GM19467 (cell line): Measurements from ENCODE around the gene CAMTA1.
A peak's percentile ranks its signal among the peaks of the same experiment; 100 is the strongest.
"Not testable (repeated sequence)": the region's sequence is repeated elsewhere in the genome, so short reads cannot be mapped to it uniquely, and the experiment has no call there.

ENCODE experiments used
- ATAC-seq: cut with Tn5 transposase; IDR thresholded peaks from one replicate; pipeline ENCODE4 v1.9.1; 2021; ENCODE audit warnings: mild to moderate bottlenecking, moderate library complexity; ENCODE audit not compliant: unreplicated experiment

Gene CAMTA1

DNA sequence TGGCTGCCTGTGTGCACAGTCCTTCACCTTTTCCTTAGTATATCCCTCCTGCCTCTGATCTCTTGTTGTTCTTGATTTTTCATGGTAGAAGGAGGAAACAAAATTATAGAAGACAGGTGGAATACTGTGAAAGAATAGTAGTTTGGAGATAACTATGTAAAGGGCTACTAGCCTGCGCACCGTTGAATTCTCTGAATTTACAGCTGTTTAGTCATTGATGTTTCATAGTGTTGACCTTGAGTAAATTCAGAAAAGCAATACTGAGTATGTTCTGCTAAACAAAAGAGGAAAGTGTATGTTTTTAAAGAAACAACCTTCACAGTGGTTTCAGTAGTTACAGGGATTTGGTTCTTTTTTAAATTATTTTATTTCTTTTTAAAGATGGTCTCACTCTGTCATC is 18.1 kb downstream of the CAMTA1 start:
- ATAC-seq = no peak

GRCh38 chr1:6805004-6805416 is 19.8 kb downstream of the CAMTA1 start:
- ATAC-seq = no peak

DNA sequence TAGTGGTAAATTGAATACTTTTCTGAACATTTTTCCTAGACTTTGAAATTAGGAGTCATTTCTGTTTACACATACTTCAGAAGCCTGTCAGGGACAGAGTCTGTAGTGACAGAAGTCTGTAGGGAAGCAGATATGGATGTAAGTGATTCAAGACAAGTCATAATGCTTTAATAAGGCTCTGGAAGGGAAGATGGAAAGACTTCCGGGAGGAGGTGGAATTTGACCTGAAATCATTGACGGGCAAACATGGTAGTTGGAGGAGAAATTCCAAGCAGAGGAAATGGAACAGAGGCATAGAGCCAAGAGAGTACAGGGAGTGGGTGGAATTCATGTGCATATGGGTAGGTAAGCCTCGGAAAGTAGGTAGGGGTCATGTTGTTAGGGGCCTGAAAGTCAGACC is 22.5 kb downstream of the CAMTA1 start:
- ATAC-seq = no peak

DNA sequence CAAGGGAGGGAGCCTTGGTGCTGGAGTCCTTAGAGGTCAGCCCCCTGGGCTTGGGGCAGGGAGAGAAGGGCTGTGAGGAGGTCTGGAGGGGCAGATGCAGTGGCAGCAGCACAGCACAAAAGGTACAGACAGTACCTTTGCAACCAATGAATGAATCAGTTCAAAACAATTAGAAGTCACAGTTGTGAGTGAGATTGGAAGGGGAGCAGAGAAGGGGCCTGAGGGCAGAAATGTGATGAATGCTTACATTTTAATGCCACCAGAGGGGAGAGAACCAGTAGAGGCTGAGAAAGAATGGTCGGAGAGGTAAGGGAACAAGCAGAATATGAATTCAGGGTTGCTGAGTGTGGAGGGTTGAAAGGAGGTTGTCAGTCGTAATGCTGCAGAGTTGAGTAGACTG is 24.2 kb downstream of the CAMTA1 start:
- no peak for ATAC-seq

- not testable (repeated sequence) for ATAC-seq
Measured at GRCh38 chr1:6810146-6810734, 25.0 kb downstream of the CAMTA1 start.

DNA sequence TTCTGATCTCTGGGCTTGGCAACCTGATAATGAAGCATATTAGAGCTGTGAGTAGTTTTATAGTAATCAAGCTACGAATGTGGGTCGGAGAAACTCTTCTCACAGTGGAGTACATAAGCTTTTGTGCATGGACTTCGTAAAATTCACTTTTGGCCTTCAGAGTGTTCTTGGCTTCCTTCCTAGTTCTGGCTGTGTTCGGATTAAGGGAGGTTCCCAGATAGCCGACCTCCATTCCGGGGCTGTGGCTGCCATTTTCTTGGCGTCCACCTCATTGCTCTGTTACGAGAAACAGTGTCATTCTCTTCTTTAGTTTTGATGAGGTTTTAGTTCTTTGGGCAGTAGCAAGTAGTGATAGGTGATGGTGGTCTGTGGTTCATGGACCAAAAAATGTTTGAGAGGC is 26.3 kb downstream of the CAMTA1 start:
- ATAC-seq = no peak

DNA sequence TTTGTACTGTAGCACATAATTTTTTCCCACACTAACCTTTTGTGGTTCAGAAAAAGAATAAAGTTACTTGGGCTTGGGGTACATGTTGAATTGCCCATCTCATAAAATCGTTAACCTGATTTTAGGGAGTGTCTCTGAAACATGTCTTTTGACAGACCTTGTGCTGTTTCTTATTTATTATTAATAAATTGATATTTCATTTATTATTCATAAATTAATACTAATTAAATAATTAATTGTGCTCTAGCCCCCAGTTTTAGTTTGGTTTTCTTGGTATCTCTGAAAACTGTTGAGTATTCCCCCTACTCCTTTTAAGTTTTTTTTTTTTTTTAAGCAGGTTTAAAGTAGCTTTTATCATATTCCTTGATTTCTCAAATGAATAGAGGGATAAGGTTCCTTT is 27.9 kb downstream of the CAMTA1 start:
- ATAC-seq = no peak

DNA sequence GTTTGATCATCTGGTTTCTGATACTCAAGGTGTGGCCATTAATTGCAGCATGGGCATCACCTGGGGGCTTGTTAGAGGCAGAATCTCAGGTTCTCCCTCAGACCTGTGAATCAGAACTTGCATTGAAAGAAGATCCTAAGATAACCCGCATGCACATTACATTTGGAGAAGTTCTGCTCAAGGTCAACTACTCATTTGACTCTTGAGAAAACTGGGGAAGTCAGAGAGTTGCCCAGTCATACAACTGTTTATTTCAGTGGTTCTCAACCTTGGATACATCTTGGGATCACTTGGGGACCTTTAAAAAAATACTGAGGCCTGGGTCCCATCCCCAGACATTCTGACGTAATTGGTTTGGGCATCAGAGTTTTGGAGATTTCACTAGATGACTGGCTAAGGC is 30.5 kb downstream of the CAMTA1 start:
- ATAC-seq = no peak

DNA sequence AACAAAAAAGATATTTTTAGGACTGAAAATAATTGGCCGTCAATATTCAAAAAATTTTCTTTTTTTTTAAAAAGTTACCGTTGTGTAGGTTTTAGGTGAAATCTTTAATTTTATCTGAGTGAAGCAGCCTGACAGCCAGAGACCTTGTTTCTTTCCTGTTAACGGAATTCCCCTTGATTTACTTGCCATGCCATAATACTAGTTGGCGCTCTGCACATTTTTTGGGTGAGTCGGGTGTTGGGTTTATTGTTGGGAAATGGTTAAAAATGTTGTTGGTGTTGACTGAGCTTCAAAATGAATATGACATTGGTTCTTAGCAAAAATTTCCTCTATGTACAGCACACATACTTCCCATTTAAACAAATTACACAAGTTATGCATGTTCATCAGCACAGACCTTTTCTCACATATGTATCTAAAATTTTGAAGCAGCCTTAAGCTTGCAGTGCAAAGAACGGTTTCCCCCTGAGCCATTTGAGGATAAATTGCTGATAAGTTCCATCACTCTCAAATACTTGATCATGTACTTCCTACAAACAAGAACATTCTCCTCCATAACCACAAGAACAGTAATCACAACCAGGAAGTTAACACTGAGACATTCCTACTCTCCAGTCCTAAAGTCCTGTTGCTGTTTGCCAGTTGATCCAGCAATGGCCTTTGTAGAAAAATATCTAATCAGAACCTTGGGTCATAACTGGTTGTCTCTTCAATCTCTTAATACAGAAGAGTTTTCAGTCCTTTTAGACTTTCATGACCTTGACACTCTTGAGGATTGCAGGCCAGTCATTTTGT is 34.2 kb downstream of the CAMTA1 start:
- ATAC-seq = no peak

- ATAC-seq = no peak
Measured at GRCh38 chr1:6820899-6821298, 35.6 kb downstream of the CAMTA1 start.

- ATAC-seq = peak; percentile 53
Measured at GRCh38 chr1:6822530-6823359, 37.5 kb downstream of the CAMTA1 start.

- no peak for ATAC-seq
Measured at GRCh38 chr1:6823793-6824192, 38.5 kb downstream of the CAMTA1 start.

- no peak for ATAC-seq
Measured at GRCh38 chr1:6824665-6825368, 39.6 kb downstream of the CAMTA1 start.

- no peak for ATAC-seq
Measured at GRCh38 chr1:6825828-6826227, 40.6 kb downstream of the CAMTA1 start.

GRCh38 chr1:6827079-6827478 is 41.8 kb downstream of the CAMTA1 start:
- ATAC-seq = no peak

DNA sequence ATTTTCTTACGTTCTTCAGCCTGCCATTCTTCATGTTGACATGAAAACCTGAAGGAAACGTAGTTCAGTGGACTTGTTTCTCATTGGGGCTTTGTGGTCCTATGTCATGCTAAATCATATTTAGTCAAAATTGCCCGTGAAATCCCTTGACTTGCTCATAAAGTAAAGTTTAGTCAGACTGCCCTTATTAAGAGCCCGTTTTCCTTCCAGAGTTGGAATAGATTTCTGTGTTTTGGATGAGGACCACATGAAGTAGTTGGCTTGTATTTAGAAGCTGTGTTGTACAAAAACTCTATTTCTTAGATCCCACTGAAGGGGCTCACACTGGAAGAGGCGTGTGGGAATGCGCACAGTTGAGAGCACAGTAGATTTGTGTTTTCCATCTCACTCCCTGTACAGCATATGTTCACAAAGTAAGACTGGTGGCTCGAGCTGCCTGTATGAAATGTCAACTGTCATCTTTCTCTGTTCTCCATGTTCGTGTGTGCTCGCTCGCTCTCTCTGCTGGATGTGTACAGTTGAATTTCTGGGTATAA is 42.4 kb downstream of the CAMTA1 start:
- no peak for ATAC-seq

- ATAC-seq = no peak
Measured at GRCh38 chr1:6831366-6831765, 46.1 kb downstream of the CAMTA1 start.

GRCh38 chr1:6832006-6832405 is 46.8 kb downstream of the CAMTA1 start:
- ATAC-seq = not testable (repeated sequence)

GRCh38 chr1:6832531-6833188 is 47.4 kb downstream of the CAMTA1 start:
- ATAC-seq = no peak

DNA sequence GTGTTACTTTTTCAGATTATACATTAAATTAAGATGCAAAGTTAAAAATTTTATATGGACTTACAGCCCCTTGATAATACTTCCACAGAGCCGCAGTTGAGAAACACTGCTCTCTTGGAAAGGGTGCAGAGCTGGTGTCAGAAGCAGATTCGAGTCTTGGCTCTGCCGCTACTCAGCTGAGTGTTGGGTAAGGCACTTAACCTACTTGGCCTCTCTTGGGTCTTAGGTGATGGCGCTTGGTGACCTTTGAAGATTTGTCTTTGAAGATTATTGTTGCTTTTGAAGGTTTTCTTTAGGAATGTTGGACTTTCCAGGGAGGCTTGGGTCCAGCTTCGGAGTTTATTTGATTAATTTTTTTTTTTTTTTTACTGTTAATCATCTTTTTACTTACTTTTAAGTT is 48.5 kb downstream of the CAMTA1 start:
- no peak for ATAC-seq
